Limb (tissue), 2 donors: Measurements from ENCODE around the gene TADA1.

Experiments
- DNase-seq, 2 donors: peaks; one replicate each; pipeline ENCODE4 v3.0.0-alpha.2; 2016; ENCODE audit errors: extremely low spot score in 2 of 2

TADA1 gene, protein sequence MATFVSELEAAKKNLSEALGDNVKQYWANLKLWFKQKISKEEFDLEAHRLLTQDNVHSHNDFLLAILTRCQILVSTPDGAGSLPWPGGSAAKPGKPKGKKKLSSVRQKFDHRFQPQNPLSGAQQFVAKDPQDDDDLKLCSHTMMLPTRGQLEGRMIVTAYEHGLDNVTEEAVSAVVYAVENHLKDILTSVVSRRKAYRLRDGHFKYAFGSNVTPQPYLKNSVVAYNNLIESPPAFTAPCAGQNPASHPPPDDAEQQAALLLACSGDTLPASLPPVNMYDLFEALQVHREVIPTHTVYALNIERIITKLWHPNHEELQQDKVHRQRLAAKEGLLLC

DNA sequence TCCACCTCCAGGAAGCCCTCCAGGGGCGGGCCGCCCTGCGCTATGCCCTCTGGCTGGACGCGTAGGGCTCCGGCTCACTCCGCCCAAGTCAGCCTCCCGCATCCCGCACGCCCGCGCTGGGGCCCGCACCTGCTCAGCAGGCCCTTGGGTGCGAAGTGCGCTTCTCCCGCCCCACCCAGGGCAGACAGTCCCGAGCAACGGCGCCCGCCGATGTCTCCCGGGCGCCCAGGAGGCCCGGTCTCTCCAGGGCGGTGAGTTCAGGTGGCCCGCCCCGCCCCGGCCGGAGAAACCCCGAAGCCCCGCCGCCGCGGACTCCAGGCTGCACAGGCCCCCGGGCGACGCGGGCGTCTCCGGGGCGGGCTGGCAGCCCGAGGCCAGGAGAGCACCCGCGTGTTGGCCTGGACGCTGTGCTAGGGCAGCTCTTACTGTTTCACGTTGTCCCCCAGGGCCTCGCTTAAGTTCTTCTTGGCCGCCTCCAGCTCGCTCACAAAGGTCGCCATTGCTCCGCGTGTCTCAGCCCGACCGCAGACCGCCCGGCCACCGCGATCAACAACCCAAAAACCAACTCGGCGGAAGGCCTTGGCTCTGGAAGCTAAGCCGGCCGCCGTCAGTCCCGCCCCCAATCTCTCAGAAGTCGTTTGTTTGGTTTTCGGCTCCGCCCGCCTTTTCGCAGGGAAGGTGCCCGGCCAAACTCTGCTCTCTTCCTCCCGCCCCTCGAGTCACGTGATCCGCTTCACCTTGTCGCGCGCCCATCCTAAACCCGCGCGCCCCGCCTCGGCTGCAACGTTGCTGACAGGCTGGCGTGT is at the start of gene TADA1:
Gene TADA1, minus strand, starts transcription at position 531 of the 806 bp plus-strand sequence. Its CDS starts 31 bp downstream, at position 500.
- DNase-seq: peak; percentile 97 to 99

DNA sequence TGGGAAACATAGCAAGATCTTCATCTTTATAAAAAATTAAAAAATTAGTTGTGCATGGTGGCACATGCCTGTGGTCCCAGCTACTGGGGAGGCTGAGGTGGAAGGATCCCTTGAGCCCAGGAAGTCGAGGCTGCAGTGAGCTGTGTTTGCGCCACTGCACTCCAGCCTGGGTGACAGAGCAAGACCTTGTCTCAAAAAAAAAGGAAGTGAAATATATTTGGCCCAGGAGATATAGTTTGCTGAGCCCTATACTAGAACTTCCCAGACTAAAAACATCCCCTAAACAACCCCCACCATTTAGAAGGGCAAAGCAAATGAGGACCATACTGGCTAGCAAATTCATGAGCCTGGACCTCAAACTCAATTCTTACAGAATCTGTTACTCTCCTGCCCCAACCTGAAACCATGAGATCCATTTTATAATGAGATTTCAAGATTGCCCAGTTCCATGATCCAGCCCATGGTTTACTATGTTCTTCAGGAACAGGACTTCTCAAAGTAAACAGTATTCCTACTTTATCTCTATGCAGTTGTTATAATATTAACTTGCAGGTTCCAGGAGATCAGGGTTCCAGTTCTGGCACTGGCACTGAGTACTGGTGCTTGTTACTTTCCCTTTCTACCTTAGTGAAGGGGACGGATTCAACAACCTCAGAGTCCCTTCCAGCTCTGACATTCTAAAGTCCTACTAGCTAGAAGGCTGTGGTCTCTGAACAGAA is 48.9 kb upstream of the TADA1 start:
- DNase-seq: no peak

DNA sequence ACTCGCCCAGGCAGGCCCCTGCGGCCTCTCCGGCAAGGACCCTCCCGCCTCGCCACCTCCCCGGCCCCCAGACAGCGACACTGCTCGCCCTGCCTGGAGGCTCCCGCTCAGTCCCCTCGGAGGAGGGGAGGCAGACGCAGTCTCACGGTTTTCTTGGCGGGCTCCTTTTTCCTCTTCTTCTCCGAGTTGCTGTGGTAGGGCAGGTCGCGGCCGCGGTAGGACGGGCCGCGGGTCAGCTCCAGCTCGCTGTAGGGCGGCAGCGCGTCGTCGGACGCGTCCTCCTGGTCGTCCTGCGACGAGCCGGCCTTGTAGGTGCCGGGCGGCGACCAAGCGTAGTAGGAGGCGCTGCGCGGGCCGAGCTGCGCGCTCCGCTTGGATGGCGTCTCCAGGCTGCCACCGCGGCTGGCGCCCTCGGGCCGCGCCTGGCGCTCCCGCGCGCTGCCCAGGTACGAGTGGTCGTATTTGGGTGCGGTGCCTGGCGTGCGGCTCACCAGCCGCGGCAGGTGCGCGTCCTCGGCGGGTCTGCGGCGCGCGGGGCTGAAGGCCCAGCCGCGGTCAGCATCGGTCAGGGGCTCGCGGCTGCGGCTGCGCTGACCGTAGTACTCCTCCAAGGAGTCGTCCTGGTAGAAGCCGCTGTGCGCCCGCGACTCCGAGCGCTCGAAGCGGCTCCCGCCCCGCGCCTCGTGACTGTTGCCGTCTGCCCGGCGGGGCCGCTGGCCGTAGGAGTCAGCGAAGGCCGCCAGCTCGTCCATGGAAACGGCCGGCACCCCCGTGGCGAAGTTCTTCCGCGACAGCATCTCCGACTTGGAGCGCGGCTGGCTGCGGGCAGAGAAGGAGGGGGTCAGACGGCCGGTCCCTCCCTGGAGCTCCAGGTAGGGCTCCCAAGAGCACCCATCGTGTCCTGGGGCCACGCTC is 44.8 kb upstream of the TADA1 start:
- peak in 1 of 2 donors; percentile 55 for DNase-seq

DNA sequence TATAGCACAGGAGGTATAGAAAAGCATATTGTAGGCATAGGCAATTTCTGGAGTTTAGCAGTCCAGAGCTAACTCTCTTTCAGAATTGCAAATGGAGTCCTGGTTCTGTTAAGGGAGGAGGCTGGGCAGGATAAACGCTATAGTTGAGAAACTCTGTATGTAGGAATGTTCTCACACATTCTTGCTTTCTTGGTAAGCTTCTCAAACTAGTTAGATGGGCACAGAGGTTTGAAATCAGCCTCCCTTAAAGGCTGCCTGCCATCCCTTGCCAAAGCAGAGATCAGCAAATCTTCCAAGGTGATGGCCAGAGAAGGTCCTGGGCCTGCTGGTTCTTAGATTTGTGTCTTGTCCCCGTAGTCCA is 42.9 kb upstream of the TADA1 start:
- no peak for DNase-seq

DNA sequence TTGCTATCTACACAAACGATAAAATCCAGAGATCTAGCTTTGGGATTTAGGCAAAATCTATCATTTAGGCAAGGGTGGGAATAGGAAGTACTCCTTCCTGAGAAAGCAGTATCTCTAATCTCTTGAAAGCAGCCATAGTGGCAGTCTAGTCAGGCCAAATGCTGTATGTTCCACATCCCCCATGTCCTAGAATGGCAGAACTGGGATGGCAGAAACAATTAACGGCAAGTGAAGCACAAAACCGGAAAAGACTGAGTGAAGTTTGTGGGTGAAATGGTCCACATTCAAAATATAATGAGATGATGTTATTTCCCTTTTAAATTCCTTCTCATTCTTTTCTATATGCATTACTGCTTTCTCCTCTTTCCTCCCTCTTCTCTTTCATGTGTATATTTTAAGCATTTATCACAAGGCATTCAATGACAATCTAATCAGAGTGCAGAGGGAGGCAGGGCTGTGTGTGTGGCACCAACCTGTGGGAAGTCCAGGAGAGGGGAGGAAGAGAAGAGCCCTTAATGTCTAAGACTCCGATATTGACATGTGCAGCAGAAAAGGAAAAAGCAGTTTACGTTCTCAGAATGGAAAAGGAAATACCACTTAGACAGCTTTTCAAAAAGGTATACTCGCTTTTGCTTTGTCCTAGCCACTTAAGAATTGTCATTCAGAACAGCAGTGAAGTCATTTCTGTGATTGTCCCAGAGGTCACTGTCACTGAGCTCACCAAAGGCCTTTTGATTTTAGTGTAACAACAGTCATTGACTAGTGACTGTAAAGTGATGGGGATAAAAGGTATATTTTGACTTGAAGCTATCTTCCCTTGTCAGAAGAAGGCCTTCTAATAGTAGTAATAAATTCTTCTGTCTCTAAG is 42.3 kb upstream of the TADA1 start:
- DNase-seq: no peak

DNA sequence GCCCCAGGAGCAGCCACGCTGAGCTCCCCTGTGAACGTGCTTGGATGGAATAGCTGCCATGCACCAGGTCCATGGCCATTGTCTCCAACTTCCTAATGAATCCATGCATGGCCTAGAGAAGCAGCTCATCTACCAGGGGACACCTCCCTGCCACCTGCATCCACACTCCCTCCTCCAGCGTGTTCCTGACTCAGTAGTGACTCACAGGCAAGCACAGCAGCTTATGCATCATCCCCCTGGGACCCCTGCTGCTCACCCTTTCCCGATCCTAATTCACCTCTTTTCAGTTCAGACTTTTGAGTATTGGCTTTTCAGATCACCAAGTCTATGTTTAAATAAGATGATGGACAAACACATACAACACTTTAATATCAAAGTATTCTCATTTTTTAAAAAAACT is 39.9 kb upstream of the TADA1 start:
- DNase-seq: no peak

DNA sequence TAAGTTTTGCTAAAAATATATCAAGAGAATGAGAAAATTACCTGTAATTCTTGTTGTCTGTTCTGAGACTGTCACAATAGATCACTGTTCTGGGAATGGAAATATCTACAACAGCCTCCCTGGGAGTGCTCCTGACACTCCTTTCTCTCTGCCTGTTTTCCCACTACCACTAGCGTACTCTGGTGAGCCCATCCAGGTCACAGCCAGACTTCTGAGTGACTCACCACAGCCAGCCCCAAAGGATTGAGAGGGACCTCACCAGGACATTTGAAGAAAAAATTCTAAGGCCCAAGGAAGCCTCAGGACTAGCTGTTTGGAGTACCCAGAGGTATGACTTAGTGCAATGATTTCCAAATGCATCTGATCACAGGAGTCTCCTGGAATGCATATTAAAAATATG is 39.0 kb upstream of the TADA1 start:
- no peak for DNase-seq

DNA sequence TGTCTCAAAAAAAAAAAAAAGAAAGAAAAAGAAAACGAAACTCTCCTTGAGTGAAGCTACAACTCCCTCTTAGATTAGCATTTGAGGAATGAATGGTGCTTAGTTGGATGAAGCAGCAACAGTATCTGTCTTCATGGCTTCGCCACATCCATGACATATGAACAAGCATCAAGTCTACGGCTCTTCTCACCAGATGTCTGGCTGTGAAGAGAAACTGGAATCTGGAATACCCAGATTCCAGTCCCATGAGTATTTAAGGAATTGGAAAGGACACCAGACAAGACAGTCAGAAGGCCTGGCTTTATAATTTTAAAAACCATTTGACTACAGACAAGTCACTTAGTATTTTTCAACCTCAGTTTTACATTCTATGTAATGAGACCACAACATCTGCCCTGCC is 38.0 kb upstream of the TADA1 start:
- DNase-seq: no peak

DNA sequence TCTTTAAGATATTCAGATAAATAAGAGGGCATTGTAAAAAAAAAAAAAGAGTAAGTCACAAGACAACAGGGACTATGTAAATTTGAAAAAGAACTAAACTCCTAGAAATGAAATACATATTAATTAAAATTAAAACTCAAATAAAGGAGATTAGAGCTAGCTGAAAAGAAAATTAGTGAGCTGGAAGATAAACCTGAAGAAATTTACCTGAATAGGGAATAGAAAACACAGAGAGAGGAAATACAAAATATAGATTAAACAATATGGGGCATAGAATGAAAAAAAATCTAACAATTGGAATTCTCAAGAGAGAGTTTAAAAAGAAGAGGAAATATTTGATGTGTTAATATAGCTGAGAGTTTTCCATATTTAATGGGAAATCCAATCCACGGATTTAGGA is 35.6 kb upstream of the TADA1 start:
- no peak for DNase-seq

DNA sequence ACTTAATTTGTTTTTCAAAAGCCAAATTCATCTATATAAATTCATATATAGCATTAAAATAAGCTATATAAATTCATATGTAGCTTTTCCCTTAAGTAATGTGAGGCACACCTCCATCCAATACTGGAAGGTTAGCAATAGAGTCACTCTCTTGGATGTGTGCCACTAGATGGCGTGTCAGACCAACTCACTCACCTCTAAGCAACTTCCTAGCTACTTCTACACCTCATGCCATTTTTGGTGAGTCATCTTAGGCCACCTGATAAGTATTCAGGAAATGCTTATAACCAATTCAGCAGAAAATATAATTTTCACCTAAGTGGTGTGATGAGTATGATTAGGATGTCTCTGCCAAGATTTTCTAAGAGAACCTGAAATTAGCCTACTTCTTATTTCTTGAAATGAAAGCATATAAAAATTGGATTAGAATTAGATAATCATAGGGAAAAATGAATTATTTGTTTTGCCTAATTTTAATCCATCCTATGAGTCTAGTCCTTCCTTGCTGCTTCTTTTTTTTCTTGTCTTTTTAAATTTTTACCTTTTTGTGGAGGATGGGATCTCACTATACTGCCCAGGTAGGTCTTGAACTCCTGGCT is 34.4 kb upstream of the TADA1 start:
- peak; percentile 67 to 76 for DNase-seq

DNA sequence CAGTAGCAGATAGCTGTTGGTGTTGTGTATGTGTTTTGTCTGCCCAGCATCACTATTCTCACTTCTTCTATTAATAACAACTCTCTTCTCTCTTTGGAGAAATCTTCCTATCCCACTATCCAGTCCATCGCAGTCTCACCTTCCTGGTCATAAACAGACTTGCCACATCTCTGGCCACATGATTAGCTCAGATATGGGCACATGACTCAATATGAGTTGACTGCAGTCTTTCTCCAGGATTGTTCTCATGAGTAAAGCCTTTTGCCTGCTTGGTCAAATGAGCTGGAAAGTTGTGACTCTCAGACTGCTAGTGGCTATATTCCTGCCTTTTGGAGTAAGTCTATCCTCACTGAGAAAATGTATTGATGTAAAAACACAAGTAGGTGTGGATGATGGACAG is 32.9 kb upstream of the TADA1 start:
- DNase-seq: no peak

DNA sequence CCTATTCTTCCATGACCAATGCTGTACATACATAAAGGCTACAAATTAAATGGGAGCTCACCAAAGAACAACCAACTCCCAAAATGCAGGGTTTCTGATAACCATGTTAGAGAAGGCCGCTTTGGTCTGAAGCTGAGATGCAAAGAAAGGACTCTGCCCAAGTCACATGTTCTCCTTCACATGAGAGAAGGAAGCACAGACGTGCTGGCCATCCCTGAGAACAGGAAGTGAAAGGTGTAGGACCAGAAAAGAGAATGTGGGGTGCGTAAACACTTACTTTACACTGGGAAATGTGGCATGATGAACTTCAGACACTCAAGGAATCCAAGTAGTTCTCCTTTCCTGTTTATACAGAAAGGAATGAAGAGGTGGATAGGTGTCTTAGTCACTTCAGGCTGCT is 31.7 kb upstream of the TADA1 start:
- no peak for DNase-seq

DNA sequence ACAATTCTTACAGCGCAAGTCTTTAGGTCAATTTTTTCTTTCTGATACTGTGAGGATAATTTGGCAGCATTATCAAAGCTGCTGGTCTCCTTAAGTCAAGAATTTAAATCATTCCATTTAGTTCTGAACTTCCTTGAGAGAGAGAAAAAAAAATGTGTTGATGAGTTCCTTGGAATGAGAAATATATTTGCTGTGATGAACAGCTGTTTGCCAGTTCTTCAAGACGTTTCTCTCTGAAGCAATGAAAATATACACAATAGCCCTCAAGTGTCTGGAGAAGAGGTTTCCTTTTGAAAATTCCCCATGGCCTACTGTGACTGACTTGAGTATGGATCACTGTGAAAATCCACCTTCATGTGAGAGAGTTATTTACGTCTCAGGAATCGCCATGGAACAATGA is 31.0 kb upstream of the TADA1 start:
- no peak for DNase-seq

DNA sequence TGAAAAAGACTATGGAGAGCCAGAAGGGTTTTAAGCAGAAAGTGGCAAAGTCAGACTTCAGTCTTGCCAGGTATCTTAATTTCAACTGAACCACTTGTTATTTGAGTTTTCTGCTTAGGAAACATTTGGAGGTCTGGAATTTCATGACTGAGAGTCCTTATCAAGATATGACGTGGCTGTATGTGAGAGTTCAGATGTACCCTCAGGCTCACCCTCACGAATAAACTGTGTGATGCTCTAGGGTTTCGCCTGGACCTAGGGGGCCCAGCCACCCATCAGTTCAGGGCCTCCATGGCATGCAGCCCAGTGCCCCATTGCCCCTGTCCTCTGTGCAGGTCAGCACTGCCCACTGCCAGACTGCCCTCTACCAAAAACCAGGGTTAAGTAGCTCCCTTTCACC is 30.6 kb upstream of the TADA1 start:
- no peak for DNase-seq

DNA sequence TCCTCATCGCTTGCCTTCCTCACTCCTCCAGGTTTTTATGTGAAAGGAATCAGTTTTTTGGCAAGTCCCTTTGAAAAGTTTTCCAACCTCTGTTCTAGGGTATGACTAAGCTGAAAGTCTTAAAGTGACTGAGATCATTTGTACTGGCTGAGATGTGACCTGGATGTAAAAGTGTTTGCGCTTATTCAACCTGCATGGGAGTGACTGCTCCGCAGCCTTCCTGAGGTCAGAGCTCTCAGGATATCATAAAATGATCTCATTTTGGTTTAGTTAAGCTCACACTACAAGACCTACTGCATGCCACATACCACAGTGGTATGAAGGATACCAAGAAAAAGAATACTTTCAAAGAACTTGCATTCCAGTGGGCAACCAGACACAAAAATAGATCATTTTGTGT is 29.8 kb upstream of the TADA1 start:
- peak in 1 of 2 donors; percentile 26 for DNase-seq

DNA sequence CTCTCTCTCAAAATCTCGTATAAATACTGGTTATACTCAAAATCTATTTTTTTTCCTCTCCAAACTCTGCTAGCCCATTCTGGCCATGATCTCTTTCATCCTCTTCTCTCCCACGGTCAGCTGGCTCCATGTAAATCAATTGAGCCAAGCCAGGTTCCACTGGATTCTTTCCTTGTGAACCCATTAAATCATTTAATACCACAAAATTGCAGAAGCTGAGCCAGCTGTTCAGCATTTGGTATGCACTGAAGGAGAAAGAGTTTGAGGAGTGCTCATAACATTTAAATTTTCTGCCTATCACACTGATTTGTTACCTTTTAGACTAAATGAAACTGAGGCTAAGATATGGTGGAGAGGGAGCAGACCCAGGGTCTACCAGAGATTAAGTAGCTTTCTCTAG is 29.1 kb upstream of the TADA1 start:
- peak in 1 of 2 donors; percentile 55 for DNase-seq

DNA sequence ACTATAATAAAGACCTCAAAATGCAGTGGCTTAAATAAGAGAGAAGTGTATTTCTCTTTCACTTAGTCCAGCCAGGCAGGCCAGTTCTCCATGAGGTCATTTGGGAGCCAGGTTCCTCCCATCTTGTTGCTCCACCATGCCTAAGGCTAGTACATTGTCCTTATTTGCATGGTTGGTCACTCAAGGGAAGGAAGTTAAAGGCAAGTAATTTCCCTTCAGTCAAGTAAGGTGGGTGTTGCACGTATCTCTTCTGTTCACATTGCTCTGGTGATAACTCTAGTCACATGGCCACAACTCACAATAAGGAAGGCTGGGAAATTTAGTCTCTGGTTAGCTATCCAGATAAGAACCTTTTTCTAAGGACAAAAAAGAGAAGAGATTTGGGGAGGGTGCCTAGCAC is 27.2 kb upstream of the TADA1 start:
- DNase-seq: no peak

DNA sequence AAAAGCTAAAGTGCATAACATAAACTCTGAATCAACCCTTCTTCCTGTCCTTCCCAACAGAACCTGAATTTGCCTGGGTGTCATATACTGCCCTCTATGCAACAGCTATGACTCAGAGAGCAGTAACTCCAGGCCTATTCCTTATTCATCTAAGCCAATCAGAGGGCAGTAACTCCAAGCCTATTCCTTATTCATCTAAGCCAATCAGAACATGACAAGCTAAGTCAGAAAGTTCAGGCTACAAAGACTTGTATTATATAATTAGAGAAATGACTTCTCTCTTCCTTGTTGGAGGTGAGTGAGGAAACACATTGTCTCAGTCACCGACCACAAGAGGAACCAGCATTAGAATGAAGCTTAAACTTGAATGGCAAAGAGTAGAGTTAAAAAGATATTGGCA is 26.2 kb upstream of the TADA1 start:
- DNase-seq: no peak

DNA sequence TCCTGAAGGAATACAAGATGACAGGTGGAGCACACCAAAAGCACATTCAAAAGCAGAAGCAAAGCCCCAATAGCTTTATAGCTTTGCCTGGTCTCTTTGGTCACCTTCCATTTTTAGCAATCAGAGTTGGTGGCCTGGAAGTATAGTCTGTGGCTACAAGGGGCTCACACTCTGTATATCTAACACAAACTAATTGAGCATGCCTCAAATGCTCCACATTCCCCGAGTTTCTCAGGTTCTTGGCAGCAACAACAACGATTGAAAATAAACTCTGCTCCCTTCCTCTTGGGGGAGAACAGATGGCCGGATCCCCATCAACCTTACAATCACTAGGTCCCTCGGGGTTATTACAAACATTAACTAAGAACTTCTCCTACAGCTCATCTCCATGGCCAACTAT is 24.9 kb upstream of the TADA1 start:
- no peak for DNase-seq

DNA sequence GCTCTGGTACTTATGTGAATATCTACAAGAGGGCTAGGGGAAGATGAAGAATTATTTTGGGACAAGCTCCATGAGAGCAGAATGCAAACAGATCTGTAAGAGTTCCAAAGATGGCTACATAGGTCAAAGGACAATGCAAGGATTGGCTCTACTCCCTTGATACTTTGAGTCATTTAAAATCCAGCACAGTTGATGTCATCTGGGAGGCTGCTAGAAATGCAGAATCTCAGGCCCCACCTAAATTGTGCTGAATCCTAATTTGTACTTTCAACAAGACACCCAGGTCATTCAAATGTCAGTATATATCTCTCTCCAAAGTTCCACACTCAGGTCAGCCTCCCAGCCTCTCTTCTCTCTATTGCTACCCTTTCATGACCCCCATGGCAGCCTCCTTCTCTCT is 23.7 kb upstream of the TADA1 start:
- DNase-seq: no peak
